ENCODE measurements around the gene MRPL30.

DNA sequence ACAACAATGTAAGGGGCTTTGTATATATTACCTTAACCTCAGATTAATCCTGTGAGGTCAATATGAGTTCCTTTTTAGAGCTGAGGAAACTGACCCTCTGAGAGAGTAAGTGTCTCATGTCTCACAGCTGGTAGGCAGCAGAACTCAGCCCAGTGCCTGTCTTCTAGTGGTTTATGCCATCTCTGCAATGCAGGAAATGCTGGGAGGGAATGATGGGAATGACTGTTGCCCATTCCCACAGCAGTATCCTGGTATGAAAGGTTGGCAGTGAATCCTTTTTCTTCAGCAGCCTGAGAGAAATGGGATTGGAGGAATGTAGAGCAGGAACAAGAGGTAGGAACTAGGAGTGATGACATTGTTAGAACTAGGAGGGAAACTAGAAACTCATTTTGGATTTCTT lies 6.0 kb downstream of the MRPL30 start:
- TF ChIP-seq EP300 (IDR thresholded peaks at IDR 0.05) (no peak), POLR2A (IDR thresholded peaks at IDR 0.05) (no peak), POLR2AphosphoS5 (IDR thresholded peaks at IDR 0.05) (no peak)
- TF ChIP-seq, protein P1, sequence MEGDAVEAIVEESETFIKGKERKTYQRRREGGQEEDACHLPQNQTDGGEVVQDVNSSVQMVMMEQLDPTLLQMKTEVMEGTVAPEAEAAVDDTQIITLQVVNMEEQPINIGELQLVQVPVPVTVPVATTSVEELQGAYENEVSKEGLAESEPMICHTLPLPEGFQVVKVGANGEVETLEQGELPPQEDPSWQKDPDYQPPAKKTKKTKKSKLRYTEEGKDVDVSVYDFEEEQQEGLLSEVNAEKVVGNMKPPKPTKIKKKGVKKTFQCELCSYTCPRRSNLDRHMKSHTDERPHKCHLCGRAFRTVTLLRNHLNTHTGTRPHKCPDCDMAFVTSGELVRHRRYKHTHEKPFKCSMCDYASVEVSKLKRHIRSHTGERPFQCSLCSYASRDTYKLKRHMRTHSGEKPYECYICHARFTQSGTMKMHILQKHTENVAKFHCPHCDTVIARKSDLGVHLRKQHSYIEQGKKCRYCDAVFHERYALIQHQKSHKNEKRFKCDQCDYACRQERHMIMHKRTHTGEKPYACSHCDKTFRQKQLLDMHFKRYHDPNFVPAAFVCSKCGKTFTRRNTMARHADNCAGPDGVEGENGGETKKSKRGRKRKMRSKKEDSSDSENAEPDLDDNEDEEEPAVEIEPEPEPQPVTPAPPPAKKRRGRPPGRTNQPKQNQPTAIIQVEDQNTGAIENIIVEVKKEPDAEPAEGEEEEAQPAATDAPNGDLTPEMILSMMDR (IDR thresholded peaks at IDR 0.05), result no peak
